GM18519 (cell line): ENCODE results near the gene MSH5.
"Not testable (repeated sequence)": the region's sequence is repeated elsewhere in the genome, so short reads cannot be mapped to it uniquely, and the experiment has no call there.

ENCODE experiments used
- ATAC-seq: cut with Tn5 transposase; IDR thresholded peaks from one replicate; pipeline ENCODE4 v1.9.1; 2021; ENCODE audit warnings: mild to moderate bottlenecking, moderate library complexity; ENCODE audit not compliant: unreplicated experiment, low FRiP score

Gene MSH5

DNA sequence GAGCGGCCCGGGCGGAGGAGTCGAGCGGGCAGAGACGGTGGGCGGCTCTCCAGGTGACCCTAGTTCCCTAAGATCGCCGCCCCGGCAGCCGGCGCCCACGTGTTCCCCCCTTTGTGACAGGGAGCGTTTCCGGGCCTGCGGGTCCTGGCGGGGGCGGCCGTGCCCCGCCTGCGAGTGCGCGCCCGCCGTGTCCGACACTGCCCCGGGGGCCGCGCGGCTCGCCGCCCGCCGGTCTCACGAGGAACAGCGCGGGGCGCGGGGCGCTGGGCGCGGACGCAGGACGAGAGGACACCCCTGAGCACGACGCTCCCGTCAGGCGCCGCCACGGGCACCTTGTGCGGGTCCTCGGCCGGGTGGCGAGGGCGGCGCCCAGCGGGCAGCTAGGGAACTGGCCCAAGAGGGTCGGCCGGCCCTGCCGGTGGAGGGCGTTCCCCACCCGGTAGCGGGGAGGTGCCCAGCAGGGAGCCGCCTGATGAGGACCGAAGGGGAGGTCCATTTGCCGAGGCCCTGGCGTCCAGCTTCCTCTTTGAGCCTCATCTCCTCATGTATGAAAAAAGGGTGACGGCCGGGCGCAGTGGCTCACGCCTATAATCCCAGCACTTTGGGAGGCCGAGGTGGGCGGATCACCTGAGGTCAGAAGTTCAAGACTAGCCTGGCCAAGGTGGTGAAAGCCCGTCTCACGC lies 56.0 kb downstream of the MSH5 start, which contains the start of gene VARS1:
Gene VARS1, minus strand, starts transcription at position 137 of the 683 bp plus-strand sequence. CDS start 535 bp downstream, outside the sequence.
- ATAC-seq = peak; percentile 61

DNA sequence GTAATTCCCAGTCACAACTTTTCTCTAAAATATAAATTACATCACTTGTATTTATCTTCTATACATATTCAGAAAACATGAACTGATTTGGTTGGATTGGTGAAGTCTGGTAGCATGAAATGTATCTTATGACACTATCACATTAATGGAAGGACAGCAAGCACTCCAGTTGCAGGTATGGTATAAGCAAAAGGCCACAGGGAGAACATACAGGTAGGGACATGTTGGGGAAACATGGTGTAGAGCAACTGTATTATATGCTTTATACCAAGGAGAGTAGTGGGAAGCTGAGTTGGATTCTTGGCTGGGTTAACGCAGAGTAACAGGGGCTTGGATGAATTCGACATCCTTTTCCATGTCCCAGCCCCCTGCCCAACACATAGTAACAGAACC lies 57.2 kb downstream of the MSH5 start:
- ATAC-seq = no peak

DNA sequence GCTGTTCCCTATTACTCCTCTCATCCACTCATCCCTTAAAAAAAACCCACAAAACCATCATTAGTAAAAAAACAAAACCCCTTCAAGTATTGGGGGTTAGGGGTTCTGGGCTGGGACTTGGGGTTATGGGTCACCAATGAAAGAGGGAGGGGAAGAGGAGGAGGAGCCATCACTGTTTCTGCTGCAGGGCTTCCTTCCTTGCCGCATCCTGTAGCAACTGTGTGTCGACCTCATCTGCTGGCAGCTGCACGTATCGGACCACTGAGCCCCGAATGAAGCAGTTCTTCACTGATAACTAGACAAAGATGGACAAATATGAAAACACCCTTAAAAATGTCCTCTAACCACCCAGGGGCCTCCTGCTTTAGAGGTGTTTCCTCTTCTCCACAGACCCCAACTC lies 57.8 kb downstream of the MSH5 start:
- no peak for ATAC-seq

DNA sequence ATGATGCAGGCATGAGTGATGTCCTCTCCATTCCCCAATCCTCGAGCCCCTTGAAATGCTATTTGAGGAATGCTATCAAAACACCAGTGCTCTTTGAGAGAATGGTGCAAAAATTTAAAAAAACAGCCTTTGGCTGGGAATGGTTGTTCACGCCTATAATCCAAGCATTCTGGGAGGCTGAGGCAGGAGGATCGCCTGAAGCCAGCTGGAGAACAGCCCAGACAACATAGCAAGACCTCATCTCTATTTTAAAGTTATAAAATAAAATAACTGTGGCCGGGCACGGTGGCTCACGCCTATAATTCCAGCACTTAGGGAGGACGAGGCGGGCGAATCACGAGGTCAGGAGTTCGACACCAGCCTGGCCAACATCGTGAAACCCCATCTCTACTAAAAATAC lies 60.0 kb downstream of the MSH5 start:
- no peak for ATAC-seq

DNA sequence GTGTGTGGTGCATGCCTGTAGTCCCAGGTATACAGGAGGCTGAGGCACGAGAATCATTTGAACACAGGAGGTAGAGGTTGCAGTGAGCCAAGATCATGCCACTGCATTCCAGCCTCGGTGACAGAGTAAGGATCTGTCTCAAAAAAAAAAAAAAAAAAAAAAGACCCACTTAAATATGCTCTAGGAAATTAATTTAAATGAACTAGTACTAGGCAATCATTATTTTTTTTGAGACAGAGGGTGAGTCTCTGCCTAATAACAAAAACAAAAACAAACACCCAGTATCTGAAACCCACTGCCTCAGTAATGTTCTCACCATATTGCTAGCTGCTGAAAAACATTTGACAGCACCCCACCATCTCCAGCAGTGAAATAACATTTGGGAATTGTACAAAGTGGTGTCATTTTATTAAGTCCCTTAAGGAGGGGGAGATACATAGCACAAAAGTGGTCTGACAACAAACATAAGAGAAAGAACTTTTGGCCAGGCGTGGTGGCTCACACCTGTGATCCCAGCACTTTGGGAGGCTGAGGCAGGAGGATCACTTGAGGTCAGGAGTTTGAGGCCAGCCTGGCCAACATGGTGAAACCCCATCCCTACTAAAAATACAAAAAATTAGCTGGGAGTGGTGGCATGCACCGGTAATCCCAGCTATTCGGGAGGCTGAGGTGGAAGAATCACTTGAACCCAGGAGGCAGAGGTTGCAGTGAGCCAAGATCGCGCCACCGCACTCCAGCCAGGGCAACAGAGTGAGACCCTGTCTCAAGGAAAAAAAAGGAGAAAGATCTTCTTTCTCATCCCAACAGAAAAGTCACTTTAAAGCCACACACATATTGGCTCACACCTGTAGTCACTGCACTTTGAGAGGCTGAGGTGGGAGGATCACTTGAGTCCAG lies 61.5 kb downstream of the MSH5 start:
- ATAC-seq = not testable (repeated sequence)

DNA sequence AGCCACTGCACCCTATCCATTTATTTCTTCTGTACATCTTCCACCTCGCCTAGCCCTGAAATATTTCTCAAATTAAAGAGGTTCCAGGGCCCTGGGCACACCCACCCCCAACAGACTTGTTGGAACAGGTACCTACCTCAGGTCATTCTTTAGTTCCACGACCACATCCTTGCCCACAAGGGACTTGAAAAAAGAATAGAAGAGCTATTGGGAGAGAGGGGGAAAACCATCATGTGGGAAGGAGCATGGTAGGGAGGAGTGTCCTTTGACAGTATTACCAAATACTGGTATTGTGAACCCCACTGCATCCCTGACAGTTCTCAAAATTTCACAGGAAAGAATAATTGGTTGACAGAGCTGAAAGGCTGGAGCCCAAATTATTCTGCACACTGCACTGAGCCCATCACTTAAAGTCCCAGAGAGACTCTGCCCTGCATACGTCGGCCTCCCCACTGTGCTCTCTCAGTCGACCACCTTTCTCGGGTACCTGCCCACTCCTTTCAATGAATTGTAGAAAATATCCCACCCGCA lies 66.2 kb downstream of the MSH5 start:
- no peak for ATAC-seq

DNA sequence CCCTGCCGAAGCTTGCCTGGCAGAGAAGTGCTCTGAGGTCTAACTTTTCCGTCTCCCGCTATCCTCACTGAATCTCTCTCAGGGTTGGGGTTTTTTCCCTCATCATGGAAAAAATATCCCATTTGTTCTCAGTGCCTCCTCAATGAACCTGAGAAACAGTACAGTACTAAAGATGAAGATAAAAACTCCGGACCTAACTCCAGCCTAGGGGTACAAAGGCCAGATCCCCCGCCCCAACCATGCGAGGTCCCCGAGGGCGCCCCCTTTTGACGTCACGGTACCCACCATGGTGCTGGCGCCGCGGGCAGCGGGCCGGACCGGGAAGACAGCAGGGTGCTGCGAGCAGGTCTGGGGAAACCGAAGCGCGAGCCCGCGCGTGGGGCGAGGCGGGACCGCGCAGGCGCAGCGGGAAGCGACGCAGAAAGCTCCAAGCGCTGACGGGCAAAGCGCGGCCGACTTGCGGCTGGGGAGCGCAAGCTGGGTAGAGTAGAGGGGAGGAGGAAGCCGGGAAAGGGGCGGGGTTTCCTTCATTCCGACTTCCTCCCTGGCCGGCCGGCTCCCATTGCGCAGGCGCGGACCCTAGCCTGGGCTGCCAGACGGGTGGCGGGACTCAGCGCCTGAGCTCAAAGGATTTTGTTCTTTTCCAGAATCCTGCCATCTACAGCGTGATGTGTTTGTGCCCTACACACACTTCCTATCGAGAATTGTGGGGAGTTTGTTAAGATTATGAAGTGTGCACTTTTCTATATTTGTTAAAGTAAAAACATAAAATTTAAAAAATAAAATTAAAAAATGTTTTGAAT lies 66.9 kb downstream of the MSH5 start, which contains the start of gene LSM2:
Gene LSM2, minus strand, starts transcription at position 497 of the 803 bp plus-strand sequence. Its CDS starts 209 bp downstream, at position 288.
- peak; percentile 66 for ATAC-seq

DNA sequence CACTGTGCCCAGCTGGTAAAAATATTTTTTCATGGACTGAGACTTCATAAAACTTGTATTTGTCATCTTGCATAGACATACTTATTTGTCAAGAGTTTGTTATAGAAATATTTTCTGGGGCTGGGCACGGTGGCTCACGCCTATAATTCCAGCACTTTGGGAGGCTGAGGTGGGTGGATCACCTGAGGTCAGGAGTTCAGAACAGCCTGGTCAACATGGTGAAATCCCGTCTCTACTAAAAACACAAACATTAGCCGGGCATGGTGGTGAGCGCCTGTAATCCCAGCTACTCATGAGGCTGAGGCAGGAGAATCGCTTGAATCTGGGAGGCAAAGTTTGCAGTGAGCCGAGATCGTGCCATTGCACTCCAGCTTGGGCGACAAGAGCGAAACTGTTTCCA lies 68.8 kb downstream of the MSH5 start:
- not testable (repeated sequence) for ATAC-seq

DNA sequence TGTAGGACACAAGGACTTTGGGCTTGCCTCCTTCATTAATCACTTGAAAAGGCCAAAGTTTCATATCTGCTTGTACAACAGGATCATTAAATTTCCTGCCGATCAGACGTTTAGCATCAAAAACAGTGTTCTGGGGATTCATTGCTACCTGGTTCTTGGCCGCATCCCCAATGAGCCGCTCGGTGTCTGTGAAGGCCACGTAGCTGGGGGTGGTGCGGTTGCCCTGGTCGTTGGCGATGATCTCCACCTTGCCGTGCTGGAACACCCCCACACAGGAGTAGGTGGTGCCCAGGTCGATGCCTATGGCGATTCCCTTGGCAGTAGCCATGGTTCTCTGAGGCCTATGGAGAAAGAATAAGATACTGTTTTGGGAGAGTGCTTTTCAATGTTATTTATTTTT lies 71.8 kb downstream of the MSH5 start:
- ATAC-seq = no peak
